H7 (cell line): ENCODE measurements around the gene ASB1. TPM values are rescaled to one million over a fixed set of nuclear protein-coding genes. Genes with fewer than 3 reads are reported as not detected.
A peak's percentile ranks its signal among the peaks of the same experiment; 100 is the strongest.

Experiments
- DNase-seq: peaks from one replicate; pipeline ENCODE4 v3.0.0; 2012
- H3K27me3 ChIP-seq: 2 replicates; pipeline ENCODE4 v1.6.0; 2011; ENCODE audit warnings: mild to moderate bottlenecking, low read length; ENCODE audit not compliant: control insufficient read depth, insufficient read depth
- H3K36me3 ChIP-seq: replicated peaks from 2 replicates; pipeline ENCODE4 v1.5.1; 2011; ENCODE audit warnings: low read length; ENCODE audit not compliant: control insufficient read depth, insufficient read depth
- H3K4me3 ChIP-seq: 2 replicates; pipeline ENCODE4 v1.5.1; 2011; ENCODE audit warnings: low read depth, mild to moderate bottlenecking, control low read depth, low read length, moderate library complexity; ENCODE audit not compliant: insufficient read depth
- total RNA-seq: library from RNA; depleted of rRNA; stranded (reverse); fragments of >200 nt; shearing (Covaris generic); gene quantifications from 2 replicates; pipeline ENCODE4 v1.2.3, GENCODE V29; 2014

Gene ASB1
- total RNA-seq, 1 experiment from 2014 or later: 26.5 TPM

- no peaks in the 10 kb centered on the region for H3K27me3 ChIP-seq
- peak; percentile 74 for DNase-seq
- H3K4me3 ChIP-seq: no peak overlapping the region
- H3K36me3 ChIP-seq: no peaks in the 10 kb centered on the region
These were observed 17.2 kb upstream of the ASB1 start for GRCh38 chr2:238409341-238410199.

- no peaks in the 10 kb centered on the region for H3K36me3 ChIP-seq
These were observed 14.5 kb upstream of the ASB1 start for GRCh38 chr2:238412067-238412767.

GRCh38 chr2:238413368-238413767 is 13.4 kb upstream of the ASB1 start:
- Histone ChIP-seq H3K36me3 (no peaks in the 10 kb centered on the region), H3K4me3 (no peak overlapping the region), H3K27me3 (no peaks in the 10 kb centered on the region)
- no peak for DNase-seq

More at GRCh38 chr2:238412067-238412767, 14.5 kb upstream of the ASB1 start:
- DNase-seq: no peak
- H3K27me3 ChIP-seq: no peaks in the 10 kb centered on the region
- H3K4me3 ChIP-seq: no peak overlapping the region

GRCh38 chr2:238415036-238415764 is 11.5 kb upstream of the ASB1 start:
- peak; percentile 55 for DNase-seq
- H3K4me3 ChIP-seq: no peak overlapping the region
- no peaks in the 10 kb centered on the region for H3K36me3 ChIP-seq
- no peaks in the 10 kb centered on the region for H3K27me3 ChIP-seq

GRCh38 chr2:238415893-238416292 is 10.8 kb upstream of the ASB1 start:
- Histone ChIP-seq H3K36me3 (no peaks in the 10 kb centered on the region), H3K27me3 (no peaks in the 10 kb centered on the region), H3K4me3 (no peak overlapping the region)
- no peak for DNase-seq

- H3K36me3 ChIP-seq: no peaks in the 10 kb centered on the region
These were observed 8.3 kb upstream of the ASB1 start for GRCh38 chr2:238418196-238418998.

GRCh38 chr2:238418999-238419546 is 7.7 kb upstream of the ASB1 start:
- Histone ChIP-seq H3K36me3 (no peaks in the 10 kb centered on the region), H3K27me3 (no peaks in the 10 kb centered on the region), H3K4me3 (no peak overlapping the region)
- DNase-seq: no peak

More at GRCh38 chr2:238418196-238418998, 8.3 kb upstream of the ASB1 start:
- no peaks in the 10 kb centered on the region for H3K27me3 ChIP-seq
- no peak overlapping the region for H3K4me3 ChIP-seq
- DNase-seq: no peak

- Histone ChIP-seq H3K4me3 (no peak overlapping the region), H3K27me3 (no peaks in the 10 kb centered on the region), H3K36me3 (no peaks in the 10 kb centered on the region)
- no peak for DNase-seq
These were observed 6.3 kb upstream of the ASB1 start for GRCh38 chr2:238420442-238420841.

- peak; percentile 68 for DNase-seq
These were observed 5.6 kb upstream of the ASB1 start for GRCh38 chr2:238420878-238421694.

GRCh38 chr2:238421695-238422035 is 5.1 kb upstream of the ASB1 start:
- peak; percentile 70 for DNase-seq
- H3K36me3 ChIP-seq: no peaks in the 10 kb centered on the region
- H3K27me3 ChIP-seq: no peaks in the 10 kb centered on the region
- peak overlapping the region; percentile 7; the same call in 1 of the 2 replicates for H3K4me3 ChIP-seq

More at GRCh38 chr2:238420878-238421694, 5.6 kb upstream of the ASB1 start:
- Histone ChIP-seq H3K36me3 (no peaks in the 10 kb centered on the region), H3K27me3 (no peaks in the 10 kb centered on the region), H3K4me3 (no peak overlapping the region)

GRCh38 chr2:238422285-238422684 is 4.4 kb upstream of the ASB1 start:
- DNase-seq: peak; percentile 55
- no peaks in the 10 kb centered on the region for H3K36me3 ChIP-seq
- H3K27me3 ChIP-seq: no peaks in the 10 kb centered on the region
- H3K4me3 ChIP-seq: no peak overlapping the region

GRCh38 chr2:238422940-238423339 is 3.8 kb upstream of the ASB1 start:
- no peaks in the 10 kb centered on the region for H3K27me3 ChIP-seq
- DNase-seq: no peak
- no peaks in the 10 kb centered on the region for H3K36me3 ChIP-seq
- H3K4me3 ChIP-seq: no peak overlapping the region
